Endothelial cell of umbilical vein (primary cell): ENCODE data around the gene NTRK1. TPM values are rescaled to one million over a fixed set of nuclear protein-coding genes. Genes with fewer than 3 reads are reported as not detected.

Experiments
- BruUV-seq: library from RNA; stranded (reverse); fragments of 400-500 nt; replicated peaks from 2 replicates; lab custom pipeline; 2021; lab: Mats Ljungman, UMichigan
- CTCF ChIA-PET: fragments of 300-600, 350-600 bp; sonication (Branson Sonifier 250); formaldehyde crosslinking; loops from one replicate; lab custom pipeline; 2021; ENCODE audit warnings: antibody characterized with exemption, inconsistent platforms; lab: Charles Lee
- POLR2A ChIA-PET: fragments of 300-600, 350-600 bp; sonication (Branson Sonifier 250); formaldehyde crosslinking; loops from one replicate; lab custom pipeline; 2021; ENCODE audit warnings: antibody characterized with exemption, inconsistent platforms; lab: Charles Lee
- DNase-seq: peaks from one replicate; pipeline ENCODE4 v3.0.0-alpha.2; 2011; ENCODE audit warnings: low read depth, low spot score
- FAIRE-seq: peaks from 2 replicates; lab custom pipeline; 2011; peaks lifted over from hg19 to GRCh38; lab: Jason Lieb, UNC
- H2AFZ ChIP-seq: 2 replicates; pipeline ENCODE4 v1.6.0; 2012; ENCODE audit warnings: low read depth, low read length, control low read depth, inconsistent platforms
- H3K27ac ChIP-seq: 2 replicates; pipeline ENCODE4 v1.5.1; 2011; ENCODE audit warnings: low read depth, mild to moderate bottlenecking, control low read depth, low read length, moderate library complexity; ENCODE audit not compliant: insufficient read depth
- H3K27me3 ChIP-seq, 2 experiments: 2 replicates each; pipeline versions ENCODE4 v1.6.0 to v1.6.1; 2011; ENCODE audit warnings: low read length in 2 of 2, mixed read lengths in 1 of 2; ENCODE audit not compliant: control insufficient read depth in 2 of 2, insufficient read depth in 2 of 2
- H3K36me3 ChIP-seq, 2 experiments: 2 replicates in 1 of 2; 3 replicates in 1 of 2; pipeline ENCODE4 v1.5.1; 2011; ENCODE audit warnings: low read length in 2 of 2, mild to moderate bottlenecking in 1 of 2, moderate library complexity in 1 of 2; ENCODE audit not compliant: control insufficient read depth in 2 of 2, insufficient read depth in 2 of 2; ENCODE audit errors: extremely low read depth in 1 of 2
- H3K4me1 ChIP-seq: 3 replicates; pipeline ENCODE4 v1.5.1; 2011; ENCODE audit warnings: mild to moderate bottlenecking, low read length; ENCODE audit not compliant: control insufficient read depth, insufficient read depth; ENCODE audit errors: extremely low read depth
- H3K4me2 ChIP-seq: 2 replicates; pipeline ENCODE4 v1.6.1; 2011; ENCODE audit warnings: low read length, control low read depth, mixed read lengths; ENCODE audit not compliant: insufficient read depth
- H3K4me3 ChIP-seq, 3 experiments: fragments of 200-600 bp in 1 of 3; sonication (generic), shearing (Covaris generic) in 1 of 3; replicated peaks in 1 of 3; 2 replicates each; pipeline ENCODE4 v1.5.1; 2011 to 2016; ENCODE audit warnings: control low read depth in 3 of 3, low read length in 3 of 3, mild to moderate bottlenecking in 2 of 3, inconsistent platforms in 1 of 3, low read depth in 1 of 3, moderate library complexity in 1 of 3; ENCODE audit not compliant: insufficient read depth in 1 of 3
- H3K79me2 ChIP-seq: 2 replicates; pipeline ENCODE4 v1.6.0; 2012; ENCODE audit warnings: low read length, inconsistent platforms; ENCODE audit not compliant: control insufficient read depth, insufficient read depth
- H3K9ac ChIP-seq: replicated peaks from 2 replicates; pipeline ENCODE3; 2011; ENCODE audit warnings: low read length, control low read depth; ENCODE audit not compliant: insufficient read depth; ENCODE audit errors: extremely low read depth
- H3K9me1 ChIP-seq: replicated peaks from 3 replicates; pipeline ENCODE4 v1.6.0; 2011; ENCODE audit warnings: mild to moderate bottlenecking, low read length; ENCODE audit not compliant: control insufficient read depth, insufficient read depth; ENCODE audit errors: extremely low read depth
- H3K9me3 ChIP-seq: replicated peaks from 2 replicates; pipeline ENCODE4 v1.5.1; 2012; ENCODE audit warnings: low read length, inconsistent platforms; ENCODE audit not compliant: control insufficient read depth, insufficient read depth
- H4K20me1 ChIP-seq: replicated peaks from 2 replicates; pipeline ENCODE3; 2011; ENCODE audit warnings: mild to moderate bottlenecking, low read length; ENCODE audit not compliant: control insufficient read depth, insufficient read depth; ENCODE audit errors: extremely low read depth
- EZH2 ChIP-seq: IDR thresholded peaks from 2 replicates; pipeline ENCODE4 v1.6.1; 2012; ENCODE audit warnings: borderline replicate concordance, low read depth, mild to moderate bottlenecking, moderate library complexity, low read length, inconsistent platforms; ENCODE audit not compliant: severe bottlenecking
- FOS ChIP-seq: IDR thresholded peaks from 2 replicates; pipeline ENCODE4 v1.6.1; 2011; ENCODE audit warnings: mild to moderate bottlenecking, low read length, moderate library complexity, borderline replicate concordance; ENCODE audit not compliant: insufficient read depth
- GATA2 ChIP-seq: IDR thresholded peaks from 2 replicates; pipeline ENCODE4 v1.7.0; 2011; ENCODE audit warnings: low read depth, mild to moderate bottlenecking, moderate library complexity, mixed read lengths, low read length; ENCODE audit not compliant: insufficient read length, insufficient read depth
- JUN ChIP-seq: IDR thresholded peaks from 2 replicates; pipeline ENCODE4 v1.6.1; 2011; ENCODE audit warnings: borderline replicate concordance, low read depth; ENCODE audit not compliant: insufficient read length, insufficient read depth
- MYC ChIP-seq: IDR thresholded peaks from one replicate; pipeline ENCODE4 v1.6.1; 2011; ENCODE audit warnings: mild to moderate bottlenecking, low read depth, low read length
- POLR2A ChIP-seq: IDR thresholded peaks from 2 replicates; pipeline ENCODE4 v1.6.1; 2012; ENCODE audit warnings: low read depth, mild to moderate bottlenecking, control low read depth, low read length
- POLR2AphosphoS5 ChIP-seq: IDR thresholded peaks from 2 replicates; pipeline ENCODE4 v1.6.1; 2012; ENCODE audit warnings: low read depth, mild to moderate bottlenecking, control low read depth, low read length, moderate library complexity; ENCODE audit not compliant: insufficient read depth
- dilution Hi-C: fragments of 300-500 bp; cut with MboI; formaldehyde crosslinking; loops from one replicate; pipeline ENCODE4 v1.15.0; 2019; ENCODE audit warnings: low sequenced_read_pairs; ENCODE audit not compliant: extremely low pct_ligation_motif_present
- intact Hi-C: fragments of 100-400 bp; cut with micrococcal nuclease; formaldehyde crosslinking; loops from one replicate; pipeline ENCODE4 v1.10.0; 2022
- polyA plus RNA-seq, 4 experiments: library from polyadenylated mRNA; depleted of rRNA in 3 of 4; stranded (reverse) in 3 of 4; unstranded in 1 of 4; fragments of >200 nt; gene quantifications; 2 replicates each; pipeline versions ENCODE4 v1.2.1 to v1.2.3, GENCODE V29; 2011 to 2012; ENCODE audit warnings: missing spikeins in 1 of 4
- total RNA-seq: library from RNA; stranded (reverse); gene quantifications from 2 replicates; pipeline ENCODE4 v1.2.3, GENCODE V29; 2021
- TF ChIP-seq, protein P1 (sequence below): IDR thresholded peaks from 2 replicates; pipeline ENCODE4 v1.6.1; 2011; ENCODE audit not compliant: insufficient read depth, insufficient read length
- TF ChIP-seq, protein P2 (sequence below), 2 donors: IDR thresholded peaks; 1 replicate in 1 of 2; 2 replicates in 1 of 2; pipeline ENCODE4 v1.5.1; 2011; ENCODE audit warnings: low read length in 2 of 2, mild to moderate bottlenecking in 2 of 2, moderate library complexity in 2 of 2, control low read depth in 1 of 2, inconsistent platforms in 1 of 2, low read depth in 1 of 2; ENCODE audit not compliant: insufficient read depth in 1 of 2; ENCODE audit errors: extremely low read depth in 1 of 2

The NTRK1 gene
- total and polyA plus RNA-seq, 2 donors (not counting 3 experiments of a cell fraction or from before 2014, with no cell fraction given), result 0.07 TPM; not detected in 1

DNA sequence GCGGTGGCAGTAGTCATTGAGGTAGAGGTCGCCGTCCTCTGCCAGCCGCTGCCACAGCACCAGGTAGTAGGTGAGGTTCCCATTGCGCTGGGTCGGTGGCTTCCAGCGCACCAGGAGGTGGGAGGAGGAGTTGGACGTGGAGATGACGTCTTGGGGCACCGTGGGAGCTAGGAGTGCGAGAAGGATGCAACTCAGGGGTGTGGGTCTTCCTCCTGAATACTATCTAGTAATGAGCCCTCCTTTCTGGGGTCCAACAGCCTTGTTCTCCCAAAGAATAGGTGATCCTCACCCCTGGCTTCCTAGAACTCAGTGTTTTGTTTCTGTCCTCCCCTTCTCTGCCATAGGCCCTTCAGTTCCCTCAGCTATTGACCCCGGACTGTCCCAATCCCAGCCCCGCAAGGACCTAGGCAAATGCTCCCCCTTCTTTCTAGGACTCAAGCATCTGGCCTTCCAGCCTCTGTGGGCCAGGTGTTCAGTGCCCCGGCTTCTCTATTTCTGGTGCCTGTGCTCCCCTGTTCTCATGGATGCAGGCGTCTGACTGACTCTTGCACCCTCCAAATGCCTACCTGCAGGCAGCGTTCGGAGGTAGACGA lies 14.6 kb upstream of the NTRK1 start:
- H3K9ac ChIP-seq, result no peak overlapping the region
- FAIRE-seq (no peak), DNase-seq (no peak)
- peaks cover 58 to 59% of the 10 kb centered on the region in 2 experiments for H3K27me3 ChIP-seq
- dilution Hi-C loops (no loop called here), intact Hi-C loops (no loop called here)
- H4K20me1 ChIP-seq, result no peaks in the 10 kb centered on the region
- ChIA-PET POLR2A (no interaction called here), CTCF (interaction anchor here (1.0 to 5.4 kb wide), 5 partner anchors 8 to 120 kb away, joined by 3 to 42 read pairs (median 5); partner anchors contain the start of genes INSRR and NTRK1)
- H3K9me3 ChIP-seq, result no peaks in the 10 kb centered on the region
- peak; percentile 46 for TF ChIP-seq EZH2
- TF ChIP-seq GATA2, result no peak
- no peak overlapping the region for H3K27ac ChIP-seq
- BruUV-seq, result no TSS peak
- peaks cover 43% of the 10 kb centered on the region for H3K4me1 ChIP-seq
- H3K79me2 ChIP-seq, result no peaks in the 10 kb centered on the region
- no peak overlapping the region for H2AFZ ChIP-seq
- no peak overlapping the region for H3K4me2 ChIP-seq
- H3K36me3 ChIP-seq, result no peaks in the 10 kb centered on the region
- no peaks in the 10 kb centered on the region for H3K9me1 ChIP-seq
- no peak overlapping the region for H3K4me3 ChIP-seq

DNA sequence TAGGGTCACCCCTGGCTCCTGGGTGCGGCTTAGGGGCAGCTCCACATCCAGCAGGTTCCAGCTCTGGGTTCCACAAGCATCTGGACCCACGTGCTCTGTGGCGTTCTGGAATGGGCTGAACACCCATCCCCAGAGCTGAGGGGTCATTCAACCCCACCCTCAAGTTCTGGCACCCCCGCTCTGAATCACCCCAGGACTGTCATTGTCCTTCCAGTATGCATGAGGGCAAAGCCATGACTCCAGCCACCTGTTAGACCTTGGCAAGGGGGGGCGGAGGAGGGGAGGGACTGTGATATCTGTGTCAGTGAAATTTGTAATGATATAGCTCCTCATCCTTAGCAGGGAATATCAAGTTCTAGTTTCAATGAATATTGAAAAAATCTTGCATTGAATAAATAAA lies 14.0 kb upstream of the NTRK1 start:
- intact Hi-C loops, result no loop called here
- CTCF ChIA-PET, result interaction anchor here (1.0 to 5.4 kb wide), 6 partner anchors 8 to 121 kb away, joined by 3 to 42 read pairs (median 4); partner anchors contain the start of genes INSRR and NTRK1

More for the DNA sequence above, 14.0 kb upstream of the NTRK1 start:
- H3K4me2 ChIP-seq, result no peak overlapping the region
- peaks cover 58 to 59% of the 10 kb centered on the region in 2 experiments for H3K27me3 ChIP-seq
- dilution Hi-C loops, result no loop called here
- H3K4me1 ChIP-seq, result peaks cover 45% of the 10 kb centered on the region
- H3K9me3 ChIP-seq, result no peaks in the 10 kb centered on the region
- no peaks in the 10 kb centered on the region for H3K9me1 ChIP-seq
- FAIRE-seq (no peak), DNase-seq (no peak)
- H3K27ac ChIP-seq, result no peak overlapping the region
- no peaks in the 10 kb centered on the region for H4K20me1 ChIP-seq
- H3K79me2 ChIP-seq, result no peaks in the 10 kb centered on the region
- H2AFZ ChIP-seq, result no peak overlapping the region
- H3K36me3 ChIP-seq, result no peaks in the 10 kb centered on the region
- POLR2A ChIA-PET, result no interaction called here
- no peak overlapping the region for H3K9ac ChIP-seq
- TF ChIP-seq JUN (no peak), GATA2 (no peak), FOS (no peak), MYC (no peak), EZH2 (no peak), POLR2A (no peak), POLR2AphosphoS5 (no peak)
- TF ChIP-seq, protein P1, sequence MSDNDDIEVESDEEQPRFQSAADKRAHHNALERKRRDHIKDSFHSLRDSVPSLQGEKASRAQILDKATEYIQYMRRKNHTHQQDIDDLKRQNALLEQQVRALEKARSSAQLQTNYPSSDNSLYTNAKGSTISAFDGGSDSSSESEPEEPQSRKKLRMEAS, result no peak
- TF ChIP-seq, protein P2, sequence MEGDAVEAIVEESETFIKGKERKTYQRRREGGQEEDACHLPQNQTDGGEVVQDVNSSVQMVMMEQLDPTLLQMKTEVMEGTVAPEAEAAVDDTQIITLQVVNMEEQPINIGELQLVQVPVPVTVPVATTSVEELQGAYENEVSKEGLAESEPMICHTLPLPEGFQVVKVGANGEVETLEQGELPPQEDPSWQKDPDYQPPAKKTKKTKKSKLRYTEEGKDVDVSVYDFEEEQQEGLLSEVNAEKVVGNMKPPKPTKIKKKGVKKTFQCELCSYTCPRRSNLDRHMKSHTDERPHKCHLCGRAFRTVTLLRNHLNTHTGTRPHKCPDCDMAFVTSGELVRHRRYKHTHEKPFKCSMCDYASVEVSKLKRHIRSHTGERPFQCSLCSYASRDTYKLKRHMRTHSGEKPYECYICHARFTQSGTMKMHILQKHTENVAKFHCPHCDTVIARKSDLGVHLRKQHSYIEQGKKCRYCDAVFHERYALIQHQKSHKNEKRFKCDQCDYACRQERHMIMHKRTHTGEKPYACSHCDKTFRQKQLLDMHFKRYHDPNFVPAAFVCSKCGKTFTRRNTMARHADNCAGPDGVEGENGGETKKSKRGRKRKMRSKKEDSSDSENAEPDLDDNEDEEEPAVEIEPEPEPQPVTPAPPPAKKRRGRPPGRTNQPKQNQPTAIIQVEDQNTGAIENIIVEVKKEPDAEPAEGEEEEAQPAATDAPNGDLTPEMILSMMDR (IDR thresholded peaks at IDR 0.05; ENCODE audit: extremely low read depth in 1 of 2, insufficient read depth in 1 of 2, low read depth in 1 of 2, low read length in 2 of 2), result no peak
- BruUV-seq, result no TSS peak
- no peak overlapping the region for H3K4me3 ChIP-seq
